Tibial nerve (tissue), 3 donors: ENCODE measurements around the gene GGCT.

Experiments used
- CTCF ChIP-seq, 5 experiments: fragments of 200-600 bp in 3 of 5; fragments of 450-650 bp in 2 of 5; sonication (generic) in 3 of 5; IDR thresholded peaks; one replicate each; pipeline ENCODE4 v1.5.1; 2016 to 2019; ENCODE audit warnings: antibody characterized with exemption in 5 of 5, mild to moderate bottlenecking in 3 of 5, moderate library complexity in 2 of 5
- POLR2A ChIP-seq, 2 donors: fragments of 450-650 bp; IDR thresholded peaks; one replicate each; pipeline ENCODE4 v1.6.1; 2017; ENCODE audit warnings: antibody characterized with exemption in 2 of 2, mild to moderate bottlenecking in 2 of 2, moderate library complexity in 2 of 2

- TF ChIP-seq CTCF (IDR thresholded peaks at IDR 0.05): no peak
- no peak for TF ChIP-seq POLR2A (IDR thresholded peaks at IDR 0.05)
These were observed 48.9 kb upstream of the GGCT start for GRCh38 chr7:30553546-30553945.
